Measurements from ENCODE around the gene MKI67. TPM values are rescaled to one million over a fixed set of nuclear protein-coding genes. Genes with fewer than 3 reads are reported as not detected.
A peak's percentile ranks its signal among the peaks of the same experiment; 100 is the strongest.

MKI67 gene
- total and polyA plus RNA-seq, 10 of the 15 experiments (the other 5 are each of a cell fraction or from before 2014, with no cell fraction given), result 22.3 to 183 (median 82.9) TPM

GRCh38 chr10:128095027-128095752 lies 31.0 kb downstream of the MKI67 start:
- FAIRE-seq (no peak), DNase-seq (ENCODE audit: low read depth, low spot score) (no peak), ATAC-seq (0 out of 3 replicates have a peak, but pooled peaks have one; percentile 12)
- H3K9me3 ChIP-seq (replicated peaks; ENCODE audit: control insufficient read depth, insufficient read depth, low read length), result no peaks in the 10 kb centered on the region
- POLR2A ChIA-PET, result interaction anchor here (0.9 kb wide), 1 partner anchor 54 kb away, joined by 3 read pairs; no protein-coding TSS in a partner anchor
- SMC1A ChIA-PET (ENCODE audit: uncharacterized antibody, unreplicated experiment), result interaction anchor here (1.5 kb wide), 1 partner anchor 47 kb away, joined by 3 read pairs; no protein-coding TSS in a partner anchor
- 73% methylated on average over 11 of the region's 11 CpGs for WGBS (ENCODE audit: insufficient coverage, insufficient replicate concordance, low lambda C conversion rate, missing lambda C conversion rate)
- no peaks in the 10 kb centered on the region for H4K20me1 ChIP-seq (ENCODE audit: control insufficient read depth, insufficient read depth)
- intact Hi-C loops (cut with micrococcal nuclease; ENCODE audit: unreplicated experiment), result no loop called here
- H2AFZ ChIP-seq (ENCODE audit: control insufficient read depth, low read depth, low read length), result no peak overlapping the region
- BruUV-seq (replicated peaks), result no TSS peak
- no peak overlapping the region for H3K9ac ChIP-seq (ENCODE audit: control insufficient read depth, insufficient read depth, low read length)
- no peaks in the 10 kb centered on the region for H3K27me3 ChIP-seq (replicated peaks in 1 of 2; ENCODE audit: control insufficient read depth in 2 of 2, insufficient read depth in 2 of 2, low read length in 1 of 2)
- H3K4me1 ChIP-seq (ENCODE audit: control insufficient read depth, insufficient read depth, low read length), result no peaks in the 10 kb centered on the region
- no peak overlapping the region for H3K27ac ChIP-seq (ENCODE audit: control insufficient read depth, insufficient read depth)
- peaks cover 19 to 32% of the 10 kb centered on the region in 2 experiments for H3K36me3 ChIP-seq (ENCODE audit: control insufficient read depth in 2 of 2, insufficient read depth in 2 of 2, low read length in 1 of 2)
- CTCF ChIA-PET, result interaction anchor here (0.7 to 0.8 kb wide), 2 partner anchors 11 to 54 kb away, joined by 3 read pairs; no protein-coding TSS in a partner anchor
- H3K4me2 ChIP-seq (ENCODE audit: control insufficient read depth, insufficient read depth), result no peak overlapping the region
- in situ Hi-C loops (cut with MboI), result no loop called here
- H3K4me3 ChIP-seq, result no peak overlapping the region
- RAD21 ChIA-PET (ENCODE audit: unreplicated experiment), result no interaction called here
- H3K79me2 ChIP-seq (ENCODE audit: control insufficient read depth, insufficient read depth, low read length), result no peaks in the 10 kb centered on the region
- TF ChIP-seq HDAC2 (IDR thresholded peaks at IDR 0.05) (no peak), JUND (IDR thresholded peaks at IDR 0.05; ENCODE audit: low read depth, low read length) (no peak), RUNX3 (IDR thresholded peaks at IDR 0.05; ENCODE audit: low read length) (no peak), HDAC6 (IDR thresholded peaks at IDR 0.05; ENCODE audit: unreplicated experiment) (no peak), BACH1 (IDR thresholded peaks at IDR 0.05; ENCODE audit: borderline replicate concordance) (no peak), GABPA (IDR thresholded peaks at IDR 0.05; ENCODE audit: low read depth) (no peak), SKIL (IDR thresholded peaks at IDR 0.05; ENCODE audit: low read depth, poor library complexity, severe bottlenecking) (no peak), ZBTB40 (IDR thresholded peaks at IDR 0.05; ENCODE audit: borderline replicate concordance) (no peak), SP1 (IDR thresholded peaks at IDR 0.05; ENCODE audit: low read depth, low read length) (no peak), MLLT1 (IDR thresholded peaks at IDR 0.05) (no peak), IRF3 (IDR thresholded peaks at IDR 0.05) (no peak), DPF2 (IDR thresholded peaks at IDR 0.05) (no peak)
